Activated CD4-positive, alpha-beta T cell treated with anti-CD3 and anti-CD28 coated beads for 1 hour (primary cell): ENCODE data around the gene ZC3H12A.
A peak's percentile ranks its signal among the peaks of the same experiment; 100 is the strongest.
"Not testable (repeated sequence)": the region's sequence is repeated elsewhere in the genome, so short reads cannot be mapped to it uniquely, and the experiment has no call there.

Experiments used
- DNase-seq: peaks from one replicate; pipeline ENCODE4 v3.0.0-alpha.2; 2020

Gene ZC3H12A

DNA sequence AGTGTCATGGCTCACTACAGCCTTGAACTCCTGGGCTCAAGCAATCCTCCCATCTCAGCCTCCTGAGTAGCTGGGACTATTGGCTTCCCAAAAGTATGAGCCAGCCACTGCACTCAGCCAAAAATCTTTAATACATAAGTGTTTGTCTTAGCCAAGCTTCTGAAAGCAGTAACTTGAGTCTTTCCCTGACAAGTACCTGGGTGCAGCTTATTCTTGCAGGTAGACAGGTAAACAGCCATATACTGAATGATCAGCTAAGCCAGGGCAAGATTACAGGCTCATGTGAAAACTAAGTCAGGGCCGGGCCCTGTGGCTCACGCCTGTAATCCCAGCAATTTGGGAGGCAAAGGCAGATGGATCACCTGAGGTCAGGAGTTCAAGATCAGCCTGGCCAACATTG is 32.4 kb downstream of the ZC3H12A start:
- DNase-seq = no peak

DNA sequence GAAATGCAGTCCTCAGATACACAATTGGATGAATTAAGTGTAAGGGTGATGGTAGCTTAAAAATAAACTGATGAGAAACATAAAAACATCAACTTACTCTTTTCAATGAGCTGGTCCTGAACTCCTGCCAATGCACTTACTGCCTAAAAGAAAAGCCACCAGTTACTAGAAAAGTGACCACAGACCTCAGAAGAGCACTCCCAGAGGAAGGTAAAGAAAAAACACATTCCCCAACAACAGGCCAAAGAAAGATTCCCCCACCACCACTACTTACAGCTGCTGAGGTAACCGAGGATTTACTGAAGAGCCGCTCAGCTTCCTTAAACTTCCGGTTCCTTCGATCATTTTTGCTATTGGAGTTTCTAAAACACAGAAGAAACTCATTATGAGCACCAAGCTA is 34.8 kb downstream of the ZC3H12A start:
- DNase-seq = no peak

DNA sequence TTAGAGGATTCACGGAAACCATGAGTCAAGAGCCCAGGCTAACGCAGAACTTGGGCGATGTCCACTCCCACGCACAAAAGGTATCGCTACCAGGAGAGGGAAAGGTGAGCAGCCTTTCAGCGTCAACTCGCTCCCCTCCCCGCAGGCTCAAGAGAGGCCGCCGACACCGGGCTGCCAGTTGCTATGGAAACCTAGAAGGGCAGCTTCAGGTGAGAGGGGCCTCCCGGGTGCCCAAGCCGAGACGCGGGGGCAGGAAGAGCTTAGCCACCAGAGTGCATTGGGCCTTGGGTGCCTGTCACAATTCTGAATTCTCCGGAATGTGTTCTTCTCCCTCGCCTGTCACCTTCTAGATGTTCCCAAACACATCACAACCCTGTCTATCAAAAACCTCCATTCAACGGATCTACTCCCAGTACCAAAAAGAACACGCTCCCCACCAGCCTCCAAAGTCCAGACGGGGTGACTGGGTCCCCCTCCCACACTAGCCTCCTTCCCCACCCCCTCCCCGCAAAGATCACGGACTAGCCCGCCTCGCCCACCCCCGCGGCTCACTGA is 39.5 kb downstream of the ZC3H12A start:
- DNase-seq = peak; percentile 20

DNA sequence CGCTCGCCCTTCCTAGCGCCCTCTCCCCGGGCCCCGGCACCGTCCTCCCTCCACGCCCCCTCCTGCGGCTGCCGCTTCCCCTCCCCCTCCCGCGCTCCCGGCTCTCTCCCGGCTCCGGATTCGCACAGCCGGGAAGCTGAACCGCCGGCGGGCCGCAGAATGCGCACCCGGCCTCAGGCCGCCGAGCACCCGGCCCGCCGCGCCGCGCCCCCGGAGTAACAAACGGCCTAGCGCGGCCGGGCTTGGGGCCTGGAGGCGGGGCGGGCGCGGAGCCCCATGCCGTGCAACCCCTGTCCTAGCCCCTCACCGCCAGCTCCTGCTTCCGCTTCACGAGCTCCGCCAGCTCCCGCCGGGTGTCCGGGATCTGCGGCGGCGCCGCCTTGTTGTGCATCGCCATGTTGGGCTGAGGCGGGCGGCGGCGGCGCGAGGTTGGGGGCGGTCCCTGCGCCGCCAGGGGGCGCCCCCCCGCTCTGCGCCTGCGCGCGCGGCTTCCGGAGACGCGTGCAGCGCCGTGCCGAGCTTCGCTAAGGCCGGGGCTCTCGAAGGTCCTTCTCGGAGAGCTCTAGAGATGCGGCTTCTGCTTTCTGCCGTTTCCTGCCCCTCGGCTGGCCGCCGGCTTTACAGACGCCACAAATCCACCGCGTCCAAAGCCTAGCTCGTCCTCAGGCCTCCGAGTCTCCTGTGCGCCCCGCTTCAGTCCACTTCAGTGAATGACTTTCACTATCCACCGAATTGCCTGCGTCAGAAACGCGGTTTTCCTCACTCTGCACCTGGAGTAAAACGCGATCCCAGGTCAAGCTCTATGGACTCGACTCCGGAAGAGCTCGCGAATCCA is 40.2 kb downstream of the ZC3H12A start, which contains the start of gene MEAF6:
Gene MEAF6 (minus strand): TSS at position 417 of the 835 bp plus-strand sequence. CDS start 20 bp downstream, at position 397.
- peak; percentile 74 for DNase-seq

DNA sequence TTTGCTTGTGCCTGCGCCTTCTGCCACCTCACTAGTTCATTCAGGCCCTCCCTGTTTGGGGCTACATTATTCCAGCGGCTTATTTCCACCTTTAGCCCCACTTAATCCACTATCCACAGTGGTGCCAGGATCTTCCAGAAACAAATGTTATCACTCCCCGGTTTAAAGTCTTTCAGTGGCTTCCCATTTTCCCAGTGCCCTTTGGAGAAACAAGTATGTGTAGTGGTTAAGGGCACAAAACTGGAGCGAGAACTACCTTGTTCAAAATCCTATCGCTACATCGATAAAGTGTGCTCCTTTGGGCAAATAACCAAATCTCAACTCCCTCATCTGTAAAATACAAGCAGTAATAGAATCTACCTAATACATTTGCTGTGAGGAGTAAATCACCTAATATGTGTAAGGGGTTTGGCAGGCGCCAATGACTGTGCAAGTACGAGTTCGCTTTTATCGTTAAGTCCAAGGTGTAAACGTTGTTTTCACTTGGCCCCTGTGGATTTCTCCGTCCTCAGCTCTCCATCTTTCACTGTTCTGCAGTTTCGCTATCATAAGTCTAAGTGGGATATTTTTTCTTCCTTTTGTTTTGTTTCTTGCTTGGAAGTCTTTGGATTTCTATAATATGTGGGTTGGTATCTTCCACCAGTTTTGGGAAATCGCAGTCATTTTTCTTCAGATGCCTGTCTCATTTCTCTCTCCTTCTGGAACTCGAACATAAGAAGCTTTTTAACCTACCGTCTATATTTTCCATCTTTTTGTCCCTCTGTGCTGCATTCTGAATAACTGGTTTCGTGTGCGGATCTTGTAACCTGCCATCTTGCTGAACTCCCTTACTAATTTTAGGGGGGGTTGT is 41.0 kb downstream of the ZC3H12A start:
- DNase-seq = no peak

DNA sequence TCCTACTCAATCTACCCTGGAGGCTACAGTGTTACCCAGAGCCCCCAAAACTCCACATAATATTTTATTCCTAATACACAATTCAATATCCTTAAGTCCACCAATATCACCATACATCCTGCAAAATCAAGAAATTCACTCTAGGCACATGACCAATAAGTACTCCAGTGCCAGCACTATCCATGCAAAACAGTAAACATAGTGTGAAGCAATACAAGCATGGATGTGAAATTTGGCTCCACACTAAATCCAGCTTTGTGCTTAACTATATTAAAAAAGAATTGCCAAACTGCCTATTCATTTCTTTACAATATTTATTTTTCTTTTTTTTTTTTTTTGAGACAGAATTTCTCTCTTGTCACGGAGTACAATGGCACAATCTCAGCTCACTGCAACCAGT is 43.2 kb downstream of the ZC3H12A start:
- no peak for DNase-seq

DNA sequence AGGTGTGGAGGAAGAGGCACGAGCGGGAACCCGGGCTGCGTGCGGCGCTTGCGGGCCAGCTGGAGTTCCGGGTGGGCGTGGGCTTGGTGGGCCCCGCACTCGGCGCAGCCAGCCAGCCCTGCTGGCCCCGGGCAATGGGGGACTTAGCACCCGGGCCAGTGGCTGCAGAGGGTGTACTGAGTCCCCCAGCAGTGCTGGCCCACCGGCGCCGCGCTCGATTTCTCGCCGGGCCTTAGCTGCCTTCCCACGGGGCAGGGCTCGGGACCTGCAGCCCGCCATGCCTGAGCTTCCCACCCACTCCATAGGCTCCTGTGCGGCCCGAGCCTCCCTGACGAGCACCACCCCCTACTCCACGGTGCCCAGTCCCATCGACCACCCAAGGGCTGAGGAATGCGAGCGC is 43.9 kb downstream of the ZC3H12A start:
- not testable (repeated sequence) for DNase-seq

DNA sequence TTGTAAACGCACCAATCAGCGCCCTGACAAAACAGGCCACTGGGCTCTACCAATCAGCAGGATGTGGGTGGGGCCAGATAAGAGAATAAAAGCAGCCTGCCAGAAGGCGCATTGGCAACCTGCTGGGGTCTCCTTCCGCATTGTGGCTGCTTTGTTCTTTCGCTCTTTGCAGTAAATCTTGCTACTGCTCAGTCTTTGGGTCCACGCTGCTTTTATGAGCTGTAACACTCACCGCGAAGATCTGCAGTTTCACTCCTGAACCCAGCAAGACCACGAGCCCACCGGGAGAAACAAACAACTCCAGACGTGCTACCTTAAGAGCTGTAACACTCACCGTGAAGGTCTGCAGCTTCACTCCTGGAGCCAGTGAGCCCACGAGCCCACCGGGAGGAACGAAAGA is 44.5 kb downstream of the ZC3H12A start:
- DNase-seq = not testable (repeated sequence)

DNA sequence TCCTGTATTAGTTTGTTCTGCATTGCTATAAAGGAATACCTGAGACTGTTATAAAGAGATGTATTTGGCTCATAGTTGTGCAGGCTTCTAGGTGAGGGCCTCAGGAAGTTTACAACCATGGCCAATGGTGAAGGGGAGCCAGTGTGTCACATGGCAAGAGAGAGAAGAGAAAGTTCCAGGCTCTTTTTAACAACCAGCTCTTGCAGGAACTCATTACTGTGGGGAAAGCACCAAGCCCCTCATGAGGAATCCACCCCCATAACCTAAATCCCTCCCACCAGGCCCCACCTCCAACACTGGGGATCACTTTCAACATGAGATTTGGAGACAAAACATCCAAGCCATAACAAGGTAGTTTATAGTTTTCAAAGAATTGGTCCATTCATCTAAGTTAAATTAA is 45.2 kb downstream of the ZC3H12A start:
- no peak for DNase-seq

DNA sequence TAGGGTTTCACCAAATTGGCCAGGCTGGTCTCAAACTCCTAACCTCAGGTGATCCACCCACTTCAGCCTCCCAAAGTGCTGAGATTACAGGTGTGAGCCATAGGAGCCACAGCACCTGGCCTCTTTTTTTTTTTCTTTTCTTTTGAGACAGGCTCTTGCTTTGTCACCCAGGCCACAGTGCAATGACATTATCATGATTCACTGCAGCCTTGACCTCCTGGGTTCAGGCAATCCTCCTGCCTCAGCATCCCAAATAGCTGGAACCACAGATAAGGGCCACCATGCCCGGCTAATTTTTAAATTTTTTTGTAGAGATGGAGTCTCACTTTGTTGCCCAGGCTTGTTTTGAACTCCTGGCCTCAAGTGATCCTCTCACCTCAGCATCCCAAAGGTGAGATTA is 55.5 kb downstream of the ZC3H12A start:
- not testable (repeated sequence) for DNase-seq

DNA sequence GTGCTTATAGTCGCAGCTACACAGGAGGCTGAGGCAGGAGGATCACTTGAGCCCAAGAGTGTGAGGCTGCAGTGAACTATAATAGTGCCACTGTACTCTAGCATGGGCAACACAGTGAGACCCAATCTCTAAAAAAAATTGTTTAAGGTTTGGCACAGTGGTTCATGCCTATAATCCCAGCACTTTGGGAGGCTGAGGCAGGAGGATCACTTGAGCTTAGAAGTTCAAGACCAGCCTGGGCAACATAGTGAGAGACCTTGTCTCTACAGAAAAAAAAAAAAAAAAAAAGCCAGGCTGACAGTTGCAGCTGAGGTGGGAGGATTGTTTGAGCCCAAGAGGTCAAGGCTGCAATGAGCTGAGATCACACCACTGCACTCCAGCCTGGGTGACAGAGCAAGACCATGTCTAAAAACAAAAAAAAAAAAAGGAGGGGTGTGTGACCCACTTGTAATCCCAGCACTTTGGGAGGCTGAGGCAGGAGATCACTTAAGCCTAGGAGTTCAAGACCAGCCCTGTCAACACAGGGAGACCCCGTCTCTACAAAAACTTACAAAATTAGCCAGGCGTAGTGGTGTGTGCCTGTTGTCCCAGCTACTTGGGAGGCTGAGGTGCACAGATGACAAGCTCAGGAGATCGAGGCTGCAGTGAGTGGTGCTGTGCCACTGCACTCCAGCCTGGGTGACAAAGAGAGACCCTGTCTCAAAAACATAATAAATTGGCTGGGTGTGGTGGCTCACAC is 58.2 kb downstream of the ZC3H12A start:
- DNase-seq = not testable (repeated sequence)

DNA sequence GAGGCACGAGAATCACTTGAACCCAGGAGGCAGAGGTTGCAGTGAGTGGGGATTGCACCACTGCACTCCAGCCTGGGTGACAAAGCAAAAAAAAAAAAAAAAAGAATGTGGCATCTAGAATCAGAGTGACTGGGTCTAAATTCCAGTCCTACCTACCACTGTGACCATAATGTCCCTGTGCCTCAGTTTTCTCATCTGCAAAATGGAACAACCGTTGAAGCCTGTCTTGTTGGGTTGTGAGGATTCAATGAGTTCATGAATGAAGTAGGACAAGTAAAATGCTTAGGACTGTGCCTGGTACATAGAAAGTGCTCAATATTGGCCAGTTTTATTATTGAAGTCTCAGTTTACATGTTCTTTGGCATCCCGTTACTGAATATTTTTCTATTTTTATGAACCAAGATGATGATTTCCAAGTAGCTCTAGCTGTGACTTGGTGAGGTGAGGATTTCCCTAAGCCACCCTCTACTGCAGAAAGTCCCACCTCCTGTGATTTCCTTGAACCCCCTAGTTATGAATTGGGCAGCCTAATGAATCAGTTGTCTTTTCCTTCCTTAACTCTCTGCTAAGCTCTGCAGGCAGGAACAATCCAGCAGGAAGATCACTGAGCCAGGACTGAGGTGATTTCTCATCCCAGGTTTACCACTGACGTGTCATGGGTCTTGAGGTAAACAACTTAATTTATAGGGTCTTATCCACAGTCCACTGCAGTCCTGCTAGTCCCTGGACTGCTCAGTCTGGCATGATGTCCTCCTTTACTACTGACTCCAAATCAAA is 59.1 kb downstream of the ZC3H12A start:
- DNase-seq = no peak
